Testis (tissue), 2 donors: Measurements from ENCODE around the gene ITPRID1.

Experiments
- POLR2A ChIP-seq: fragments of 450-650 bp; IDR thresholded peaks from one replicate; pipeline ENCODE4 v1.6.1; 2017; ENCODE audit warnings: antibody characterized with exemption, mild to moderate bottlenecking, moderate library complexity
- TF ChIP-seq, protein P1 (sequence below), 3 experiments: fragments of 450-650 bp in 2 of 3; fragments of 200-600 bp in 1 of 3; sonication (generic) in 1 of 3; IDR thresholded peaks; one replicate each; pipeline ENCODE4 v1.5.1; 2016 to 2019; ENCODE audit warnings: antibody characterized with exemption in 3 of 3, mild to moderate bottlenecking in 2 of 3, moderate library complexity in 1 of 3

DNA sequence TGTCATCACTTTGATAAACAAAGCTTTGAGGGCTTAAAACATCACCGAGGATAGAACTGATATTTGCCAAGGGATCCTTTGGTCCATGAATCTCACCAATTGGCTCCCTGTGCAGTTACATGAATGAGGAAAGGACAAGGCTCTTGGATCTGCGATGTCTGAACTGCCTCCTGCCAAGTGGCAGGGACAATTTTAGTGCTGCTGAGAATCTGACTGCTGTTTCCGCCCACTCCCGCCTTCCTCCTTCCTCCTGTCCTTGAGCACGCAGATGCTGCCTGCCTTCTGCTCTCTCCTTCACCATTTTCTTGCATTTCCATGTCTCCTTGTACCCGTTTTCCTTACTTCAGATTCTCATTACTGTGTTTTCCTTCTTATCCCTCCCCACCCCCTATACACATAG is 26.8 kb upstream of the ITPRID1 start:
- TF ChIP-seq, protein P1, sequence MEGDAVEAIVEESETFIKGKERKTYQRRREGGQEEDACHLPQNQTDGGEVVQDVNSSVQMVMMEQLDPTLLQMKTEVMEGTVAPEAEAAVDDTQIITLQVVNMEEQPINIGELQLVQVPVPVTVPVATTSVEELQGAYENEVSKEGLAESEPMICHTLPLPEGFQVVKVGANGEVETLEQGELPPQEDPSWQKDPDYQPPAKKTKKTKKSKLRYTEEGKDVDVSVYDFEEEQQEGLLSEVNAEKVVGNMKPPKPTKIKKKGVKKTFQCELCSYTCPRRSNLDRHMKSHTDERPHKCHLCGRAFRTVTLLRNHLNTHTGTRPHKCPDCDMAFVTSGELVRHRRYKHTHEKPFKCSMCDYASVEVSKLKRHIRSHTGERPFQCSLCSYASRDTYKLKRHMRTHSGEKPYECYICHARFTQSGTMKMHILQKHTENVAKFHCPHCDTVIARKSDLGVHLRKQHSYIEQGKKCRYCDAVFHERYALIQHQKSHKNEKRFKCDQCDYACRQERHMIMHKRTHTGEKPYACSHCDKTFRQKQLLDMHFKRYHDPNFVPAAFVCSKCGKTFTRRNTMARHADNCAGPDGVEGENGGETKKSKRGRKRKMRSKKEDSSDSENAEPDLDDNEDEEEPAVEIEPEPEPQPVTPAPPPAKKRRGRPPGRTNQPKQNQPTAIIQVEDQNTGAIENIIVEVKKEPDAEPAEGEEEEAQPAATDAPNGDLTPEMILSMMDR (IDR thresholded peaks at IDR 0.05) = no peak
- no peak for TF ChIP-seq POLR2A
